ENCODE data around the gene ARFIP1.

ARFIP1 gene

GRCh38 chr4:152938237-152938947, 158.6 kb downstream of the ARFIP1 start:
- DNase-seq (ENCODE audit: low read depth in 2 of 2): no peak

- no peak for DNase-seq (ENCODE audit: low read depth in 2 of 2)
Measured at GRCh38 chr4:152939621-152940020, 159.9 kb downstream of the ARFIP1 start.

GRCh38 chr4:152940461-152940860, 160.7 kb downstream of the ARFIP1 start:
- no peak for DNase-seq (ENCODE audit: low read depth in 2 of 2)

GRCh38 chr4:152941411-152941810, 161.7 kb downstream of the ARFIP1 start:
- no peak for DNase-seq (ENCODE audit: low read depth in 2 of 2)

GRCh38 chr4:152942346-152942745, 162.6 kb downstream of the ARFIP1 start:
- DNase-seq (ENCODE audit: low read depth in 2 of 2): no peak

GRCh38 chr4:152943672-152944071, 163.9 kb downstream of the ARFIP1 start:
- DNase-seq (ENCODE audit: low read depth in 2 of 2): no peak

GRCh38 chr4:152944666-152945320, 165.0 kb downstream of the ARFIP1 start:
- no peak for DNase-seq (ENCODE audit: low read depth in 2 of 2)

GRCh38 chr4:152945639-152946038, 165.9 kb downstream of the ARFIP1 start:
- DNase-seq (ENCODE audit: low read depth in 2 of 2): no peak

GRCh38 chr4:152946446-152946845, 166.7 kb downstream of the ARFIP1 start:
- no peak for DNase-seq (ENCODE audit: low read depth in 2 of 2)

GRCh38 chr4:152947311-152947710, 167.6 kb downstream of the ARFIP1 start:
- DNase-seq (ENCODE audit: low read depth in 2 of 2): no peak

- no peak for DNase-seq (ENCODE audit: low read depth in 2 of 2)
Measured at GRCh38 chr4:152949930-152950329, 170.2 kb downstream of the ARFIP1 start.

- no peak for DNase-seq (ENCODE audit: low read depth in 2 of 2)
Measured at GRCh38 chr4:152950402-152951274, 170.9 kb downstream of the ARFIP1 start.

- no peak for DNase-seq (ENCODE audit: low read depth in 2 of 2)
Measured at GRCh38 chr4:152951348-152951747, 171.6 kb downstream of the ARFIP1 start.

GRCh38 chr4:152953514-152953913, 173.8 kb downstream of the ARFIP1 start:
- DNase-seq (ENCODE audit: low read depth in 2 of 2): no peak

- no peak for DNase-seq (ENCODE audit: low read depth in 2 of 2)
Measured at GRCh38 chr4:152954741-152955140, 175.0 kb downstream of the ARFIP1 start.

GRCh38 chr4:152956147-152956546, 176.4 kb downstream of the ARFIP1 start:
- DNase-seq (ENCODE audit: low read depth in 2 of 2): no peak

- no peak for DNase-seq (ENCODE audit: low read depth in 2 of 2)
Measured at GRCh38 chr4:152956650-152957436, 177.1 kb downstream of the ARFIP1 start.

GRCh38 chr4:152957437-152958171, 177.8 kb downstream of the ARFIP1 start:
- no peak for DNase-seq (ENCODE audit: low read depth in 2 of 2)

- no peak for DNase-seq (ENCODE audit: low read depth in 2 of 2)
Measured at GRCh38 chr4:152959080-152959479, 179.3 kb downstream of the ARFIP1 start.

- DNase-seq (ENCODE audit: low read depth in 2 of 2): no peak
Measured at GRCh38 chr4:152960082-152960481, 180.3 kb downstream of the ARFIP1 start.

Measured in stimulated activated CD4-positive, alpha-beta T cell treated with anti-CD3 and anti-CD28 coated beads, Interleukin-4, amount 100 ng/mL, for 48 hours (primary cell).